Sigmoid colon (tissue), 4 donors: ENCODE data around the gene NCOA1.

Source experiments
- CTCF ChIP-seq, 4 experiments: fragments of 450-650 bp in 3 of 4; fragments of 200-600 bp in 1 of 4; IDR thresholded peaks; one replicate each; pipeline ENCODE4 v1.5.1; 2016 to 2019; ENCODE audit warnings: antibody characterized with exemption in 4 of 4, mild to moderate bottlenecking in 3 of 4, moderate library complexity in 2 of 4
- EP300 ChIP-seq, 4 donors: sonication (generic); formaldehyde crosslinking; IDR thresholded peaks; one replicate each; pipeline ENCODE4 v1.6.1; 2017; ENCODE audit warnings: antibody characterized with exemption in 4 of 4
- POLR2A ChIP-seq, 2 donors: fragments of 450-650 bp; IDR thresholded peaks; one replicate each; pipeline ENCODE4 v1.6.1; 2016; ENCODE audit warnings: antibody characterized with exemption in 2 of 2, mild to moderate bottlenecking in 2 of 2, moderate library complexity in 2 of 2
- POLR2AphosphoS5 ChIP-seq, 4 donors: sonication (generic); formaldehyde crosslinking; IDR thresholded peaks; one replicate each; pipeline ENCODE4 v1.6.1; 2017; ENCODE audit warnings: antibody characterized with exemption in 4 of 4

GRCh38 chr2:24594283-24594682, 103.2 kb downstream of the NCOA1 start:
- TF ChIP-seq CTCF (IDR thresholded peaks at IDR 0.05) = no peak
- TF ChIP-seq POLR2AphosphoS5 (IDR thresholded peaks at IDR 0.05) = no peak
- TF ChIP-seq POLR2A (IDR thresholded peaks at IDR 0.05) = no peak
- no peak for TF ChIP-seq EP300 (IDR thresholded peaks at IDR 0.05)
